ENCODE measurements around the gene P4HTM. TPM values are rescaled to one million over a fixed set of nuclear protein-coding genes. Genes with fewer than 3 reads are reported as not detected.

The P4HTM gene
- total RNA-seq, 4 donors from 2014 or later = 76.4 to 99.0 (median 88.8) TPM

GRCh38 chr3:48983096-48983495 is 6.9 kb upstream of the P4HTM start:
- no peak for DNase-seq (ENCODE audit: low spot score in 2 of 2)
- Histone ChIP-seq H3K4me3 (no peak overlapping the region), H3K9me3 (no peaks in the 10 kb centered on the region), H3K36me3 (peaks cover 6 to 79% (median 20%) of the 10 kb centered on the region in 3 donors), H3K4me1 (peaks cover 0 to 12% (median 0%) of the 10 kb centered on the region in 4 donors), H3K27me3 (no peaks in the 10 kb centered on the region), H3K27ac (no peak overlapping the region)
- TF ChIP-seq EP300 (IDR thresholded peaks at IDR 0.05) = no peak
- TF ChIP-seq CTCF (IDR thresholded peaks at IDR 0.05) = no peak
- 86 to 88% methylated on average over 4 of the region's 4 CpGs for WGBS, 2 donors

DNA sequence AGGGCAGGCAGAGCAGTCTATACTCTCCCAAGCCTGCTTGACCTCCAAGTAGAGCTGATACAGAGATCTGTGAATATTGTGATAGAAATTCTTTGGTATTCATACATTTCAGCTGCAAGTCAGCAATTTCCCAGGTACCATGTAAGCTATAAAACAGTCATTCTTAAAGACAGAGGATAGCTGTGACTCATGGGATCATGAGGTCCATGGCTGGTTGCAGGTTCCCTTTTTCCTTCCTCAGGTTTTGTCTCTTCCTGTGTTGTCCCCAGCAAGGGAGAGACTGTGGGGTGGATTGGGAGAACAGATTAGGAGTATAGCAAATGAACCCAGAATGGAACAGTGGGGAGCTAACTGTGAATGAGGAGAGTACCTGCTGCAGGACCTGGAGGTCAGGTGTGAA is 5.4 kb upstream of the P4HTM start:
- TF ChIP-seq POLR2A (IDR thresholded peaks at IDR 0.05) (no peak), EP300 (IDR thresholded peaks at IDR 0.05) (no peak), CTCF (IDR thresholded peaks at IDR 0.05) (no peak)
- Histone ChIP-seq H3K9me3 (no peaks in the 10 kb centered on the region), H3K27ac (no peak overlapping the region), H3K36me3 (peaks cover 6 to 65% (median 20%) of the 10 kb centered on the region in 3 donors), H3K4me3 (no peak overlapping the region), H3K4me1 (peaks cover 0 to 26% (median 8%) of the 10 kb centered on the region in 4 donors), H3K27me3 (no peaks in the 10 kb centered on the region)
- DNase-seq (ENCODE audit: low spot score in 2 of 2) = no peak

DNA sequence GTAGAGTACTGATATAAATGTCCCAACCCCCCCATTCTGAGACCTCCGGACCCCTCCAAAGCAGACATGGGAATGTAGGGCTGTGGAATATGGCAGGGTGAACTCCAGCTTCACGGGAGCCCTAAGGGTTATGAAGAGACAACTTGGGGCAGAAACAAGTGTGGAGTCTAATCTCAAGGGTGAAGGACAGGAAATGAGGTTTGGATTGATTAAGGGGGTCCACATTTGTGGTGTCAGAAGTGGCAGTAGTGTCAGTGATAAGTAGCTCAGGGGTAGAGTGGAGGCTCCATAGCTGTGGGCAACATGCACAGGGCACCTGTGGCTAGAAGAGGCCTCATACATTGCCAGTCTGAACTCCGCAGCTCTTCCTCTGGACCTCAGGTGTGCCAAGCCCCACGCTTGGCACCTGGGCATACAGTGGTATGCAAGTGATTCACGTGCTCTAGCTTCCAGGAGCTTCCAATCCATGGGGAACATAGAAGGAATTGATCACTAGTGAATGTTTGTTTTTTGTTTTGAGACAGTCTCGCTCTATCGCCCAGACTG is 4.1 kb upstream of the P4HTM start:
- Histone ChIP-seq H3K36me3 (peaks cover 6 to 52% (median 11%) of the 10 kb centered on the region in 3 donors), H3K4me1 (peaks cover 0 to 28% (median 9%) of the 10 kb centered on the region in 4 donors), H3K9me3 (no peaks in the 10 kb centered on the region), H3K4me3 (no peak overlapping the region), H3K27ac (no peak overlapping the region), H3K27me3 (no peaks in the 10 kb centered on the region)
- TF ChIP-seq CTCF (IDR thresholded peaks at IDR 0.05) = no peak
- TF ChIP-seq EP300 (IDR thresholded peaks at IDR 0.05) = no peak
- TF ChIP-seq POLR2A (IDR thresholded peaks at IDR 0.05) = no peak
- DNase-seq (ENCODE audit: low spot score in 2 of 2) = no peak
- 87 to 90% methylated on average over 7 of the region's 7 CpGs for WGBS, 2 donors

DNA sequence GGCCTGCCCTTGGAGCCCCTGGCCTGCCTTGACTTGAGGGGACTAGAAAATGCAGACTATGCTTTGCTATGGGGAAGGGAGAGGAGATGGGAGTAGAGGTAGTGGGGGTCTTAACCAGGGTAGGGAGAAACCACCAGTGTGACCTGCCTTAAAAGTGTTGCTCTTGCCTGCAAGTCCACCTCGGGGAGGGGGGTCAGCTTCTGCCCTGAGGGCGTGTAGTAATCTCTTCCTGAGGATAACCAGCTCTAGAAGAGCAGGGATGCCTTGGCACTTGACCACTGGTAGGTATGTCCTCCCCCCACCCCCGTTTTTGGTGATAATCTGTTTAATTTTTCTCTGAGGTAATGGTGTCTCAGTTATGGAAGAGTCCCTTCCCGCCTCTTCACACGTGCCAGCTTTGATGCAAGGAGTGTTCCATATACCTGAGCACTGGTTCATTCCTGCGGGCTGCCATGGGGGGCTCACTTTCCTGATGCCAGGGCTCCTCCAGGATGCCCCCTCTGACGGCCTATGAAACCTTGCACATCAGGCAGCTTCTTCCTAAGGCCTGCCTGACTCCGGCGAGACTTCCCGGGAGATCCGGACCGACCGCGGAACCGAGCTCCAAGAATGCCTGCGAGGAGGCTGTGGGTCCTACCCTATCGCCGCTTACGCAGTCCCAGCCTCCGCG is 780 bp upstream of the P4HTM start:
- Histone ChIP-seq H3K27ac (peak overlapping the region; percentile 86 to 98 (median 94)), H3K4me3 (peak overlapping the region; percentile 89 to 96 (median 92)), H3K36me3 (peaks cover 0 to 29% (median 0%) of the 10 kb centered on the region in 3 donors), H3K27me3 (no peaks in the 10 kb centered on the region), H3K9me3 (no peaks in the 10 kb centered on the region), H3K4me1 (peaks cover 4 to 38% (median 18%) of the 10 kb centered on the region in 4 donors)
- TF ChIP-seq CTCF (IDR thresholded peaks at IDR 0.05) = no peak
- no peak for TF ChIP-seq POLR2A (IDR thresholded peaks at IDR 0.05)
- TF ChIP-seq EP300 (IDR thresholded peaks at IDR 0.05) = no peak
- WGBS, 2 donors = 2 to 9% methylated on average over 5 to 17 of the region's 21 CpGs
- no peak for DNase-seq (ENCODE audit: low spot score in 2 of 2)
